Astrocyte of the cerebellum (primary cell): ENCODE results near the gene GSE1.

Experiments
- DNase-seq: peaks from one replicate; pipeline ENCODE4 v3.0.0-alpha.2; 2011; ENCODE audit warnings: low read depth
- H3K4me3 ChIP-seq: 2 replicates; pipeline ENCODE4 v1.5.1; 2011; ENCODE audit warnings: mild to moderate bottlenecking, low read depth, low read length, moderate library complexity
- in situ Hi-C: cut with HindIII; loops from 2 replicates; pipeline ENCODE4 v1.10.0; 2017; ENCODE audit warnings: low sequenced_read_pairs
- TF ChIP-seq, protein P1 (sequence below): IDR thresholded peaks from 2 replicates; pipeline ENCODE4 v1.5.1; 2012; ENCODE audit warnings: low read length, low read depth, moderate library complexity, mild to moderate bottlenecking; ENCODE audit errors: missing control alignments

GSE1 gene

DNA sequence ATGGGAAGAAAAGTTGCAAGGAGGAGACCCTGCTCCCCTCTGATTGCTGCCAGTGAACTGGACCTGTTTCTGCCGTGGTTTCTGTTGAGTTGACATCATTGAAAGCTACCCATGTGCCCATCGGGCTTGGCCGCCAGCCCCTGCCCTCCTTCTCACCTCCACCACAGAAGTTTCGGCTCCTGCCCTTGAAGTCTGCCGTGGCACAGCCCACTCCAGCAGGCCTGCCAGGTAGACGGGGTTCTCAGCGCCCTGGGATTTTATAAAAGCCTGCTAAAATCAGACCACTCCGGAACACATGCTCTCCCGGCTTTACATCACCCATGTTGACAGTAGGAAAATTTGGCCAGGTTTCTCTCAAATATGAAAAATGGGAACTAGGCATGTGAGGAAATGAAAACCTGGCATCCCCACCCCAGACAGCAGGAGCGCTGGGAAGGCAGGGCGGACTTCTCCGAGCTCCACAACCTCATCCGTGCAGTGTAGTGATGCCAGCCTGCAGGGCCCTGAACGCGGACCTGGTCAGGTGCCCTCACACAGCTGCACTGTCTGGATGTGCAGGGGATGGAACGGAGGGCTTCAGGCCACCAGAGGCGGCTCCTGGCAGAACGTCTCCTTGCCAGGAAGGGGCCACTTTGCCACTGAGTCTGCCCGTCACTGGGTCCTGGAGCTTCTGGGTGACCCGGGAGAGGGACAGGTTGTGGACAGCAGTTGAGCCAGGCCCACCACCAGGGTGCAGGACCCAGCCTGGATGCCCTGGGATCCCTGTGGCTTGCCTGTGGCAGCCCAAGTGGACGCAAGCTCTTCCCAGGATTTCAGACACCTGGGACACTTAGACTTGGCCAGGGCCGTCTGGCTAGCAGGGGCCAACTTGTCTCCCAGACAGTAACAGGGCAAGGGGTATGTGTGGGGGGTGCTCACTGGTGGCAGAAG lies 6.9 kb upstream of the GSE1 start:
- in situ Hi-C loops: no loop called here
- TF ChIP-seq, protein P1, sequence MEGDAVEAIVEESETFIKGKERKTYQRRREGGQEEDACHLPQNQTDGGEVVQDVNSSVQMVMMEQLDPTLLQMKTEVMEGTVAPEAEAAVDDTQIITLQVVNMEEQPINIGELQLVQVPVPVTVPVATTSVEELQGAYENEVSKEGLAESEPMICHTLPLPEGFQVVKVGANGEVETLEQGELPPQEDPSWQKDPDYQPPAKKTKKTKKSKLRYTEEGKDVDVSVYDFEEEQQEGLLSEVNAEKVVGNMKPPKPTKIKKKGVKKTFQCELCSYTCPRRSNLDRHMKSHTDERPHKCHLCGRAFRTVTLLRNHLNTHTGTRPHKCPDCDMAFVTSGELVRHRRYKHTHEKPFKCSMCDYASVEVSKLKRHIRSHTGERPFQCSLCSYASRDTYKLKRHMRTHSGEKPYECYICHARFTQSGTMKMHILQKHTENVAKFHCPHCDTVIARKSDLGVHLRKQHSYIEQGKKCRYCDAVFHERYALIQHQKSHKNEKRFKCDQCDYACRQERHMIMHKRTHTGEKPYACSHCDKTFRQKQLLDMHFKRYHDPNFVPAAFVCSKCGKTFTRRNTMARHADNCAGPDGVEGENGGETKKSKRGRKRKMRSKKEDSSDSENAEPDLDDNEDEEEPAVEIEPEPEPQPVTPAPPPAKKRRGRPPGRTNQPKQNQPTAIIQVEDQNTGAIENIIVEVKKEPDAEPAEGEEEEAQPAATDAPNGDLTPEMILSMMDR: no peak
- no peak for DNase-seq
- H3K4me3 ChIP-seq: no peak overlapping the region

DNA sequence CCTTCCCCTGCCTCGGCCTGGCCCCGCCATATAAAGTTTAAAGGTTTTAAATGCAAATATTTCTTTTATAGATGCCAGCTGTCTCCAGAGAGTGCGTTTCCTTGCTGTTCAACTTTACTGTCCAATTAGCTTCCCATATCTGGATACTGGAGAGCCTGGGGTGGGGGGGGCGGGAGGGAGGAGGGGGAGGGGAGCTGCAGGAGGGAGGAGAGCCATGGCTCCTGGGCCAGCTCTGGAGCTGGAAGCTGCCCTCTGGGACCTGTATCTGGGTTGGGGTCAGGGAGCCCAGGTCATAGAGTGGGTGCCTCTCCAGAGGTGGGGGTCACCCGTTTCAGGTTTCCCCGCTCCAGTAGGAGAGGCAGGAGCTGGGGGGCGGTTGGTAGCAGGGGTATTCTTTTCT lies 6.2 kb upstream of the GSE1 start:
- DNase-seq: no peak
- H3K4me3 ChIP-seq: no peak overlapping the region
- TF ChIP-seq, protein P1: no peak
- in situ Hi-C loops: no loop called here

DNA sequence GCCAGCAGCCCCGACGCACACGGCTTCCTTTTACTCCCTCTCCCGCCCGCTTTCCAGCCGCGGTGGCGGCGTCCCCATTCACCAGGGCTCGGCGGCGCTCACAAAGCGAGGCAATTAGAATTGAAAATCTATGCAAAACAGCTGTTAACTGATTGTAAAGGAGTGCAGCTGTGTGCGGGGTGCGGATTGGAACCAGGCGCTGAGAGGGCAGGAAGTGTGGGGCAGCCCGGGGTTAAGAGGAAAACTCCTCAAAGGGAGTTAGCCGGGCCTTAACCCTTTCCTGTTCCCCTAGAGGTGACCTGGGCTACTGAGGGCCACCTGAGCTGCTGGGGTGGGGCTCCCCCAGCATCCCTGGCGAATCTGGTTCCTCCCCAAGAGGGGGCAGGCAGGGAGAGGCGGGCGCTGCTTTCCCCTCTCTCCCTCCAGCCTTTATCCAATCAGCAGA lies 5.8 kb upstream of the GSE1 start:
- no peak overlapping the region for H3K4me3 ChIP-seq
- no peak for DNase-seq
- in situ Hi-C loops: no loop called here
- TF ChIP-seq, protein P1: peak; percentile 13

DNA sequence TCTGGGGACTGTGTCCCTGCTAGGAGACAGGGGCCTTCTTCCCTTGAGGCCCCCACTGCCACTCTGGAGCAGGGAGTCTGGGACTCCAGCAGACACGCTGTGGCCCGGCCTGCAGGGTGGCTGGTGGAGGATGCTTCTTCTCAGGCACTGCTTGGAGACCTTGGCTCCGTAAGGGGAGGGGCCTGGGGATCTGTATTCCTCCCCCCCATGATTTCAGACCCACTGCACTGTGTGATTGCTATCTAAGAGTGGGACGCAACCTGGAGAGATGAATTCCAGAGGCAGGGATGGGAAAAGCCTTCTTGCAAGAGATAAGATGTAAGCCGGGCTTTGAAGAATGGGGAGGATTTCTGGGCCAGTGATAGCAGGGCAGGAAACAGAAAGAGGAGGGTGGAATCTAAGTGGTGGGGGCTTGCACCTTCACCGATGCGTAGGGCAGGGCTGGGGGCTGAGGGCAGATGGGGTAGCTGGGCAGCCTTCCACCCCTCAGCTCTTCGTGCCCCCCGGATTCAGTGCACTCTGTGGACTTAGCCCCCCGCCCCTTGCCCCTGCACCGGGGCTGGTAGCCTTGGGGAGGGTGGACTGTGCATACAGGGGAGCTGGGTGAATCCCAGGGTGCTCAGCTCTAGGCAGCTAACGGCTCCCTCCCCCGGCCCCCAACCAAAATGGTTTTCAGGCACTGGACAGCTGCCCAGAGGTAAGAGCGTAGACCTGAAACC lies 5.2 kb upstream of the GSE1 start:
- no peak overlapping the region for H3K4me3 ChIP-seq
- DNase-seq: no peak
- in situ Hi-C loops: no loop called here
- TF ChIP-seq, protein P1: no peak

DNA sequence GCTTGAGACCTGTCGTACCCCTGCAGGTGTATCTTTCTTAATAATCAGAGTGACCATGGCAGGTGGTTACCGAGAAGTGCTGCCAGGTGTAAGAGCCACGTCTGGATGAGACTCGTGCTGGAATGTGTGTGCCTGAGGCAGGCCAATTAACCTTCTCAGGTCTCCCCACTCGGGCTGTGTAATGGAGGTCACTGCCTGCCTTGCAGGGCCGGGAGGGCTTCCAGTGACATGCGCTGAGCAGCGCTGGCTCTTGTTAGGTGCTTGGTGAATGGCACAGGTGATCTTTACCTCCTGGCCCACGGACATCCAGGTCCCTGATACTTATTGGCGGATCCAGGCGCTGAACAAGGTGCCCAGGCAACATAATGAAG lies 4.6 kb upstream of the GSE1 start:
- in situ Hi-C loops: no loop called here
- DNase-seq: no peak
- TF ChIP-seq, protein P1: no peak
- no peak overlapping the region for H3K4me3 ChIP-seq

DNA sequence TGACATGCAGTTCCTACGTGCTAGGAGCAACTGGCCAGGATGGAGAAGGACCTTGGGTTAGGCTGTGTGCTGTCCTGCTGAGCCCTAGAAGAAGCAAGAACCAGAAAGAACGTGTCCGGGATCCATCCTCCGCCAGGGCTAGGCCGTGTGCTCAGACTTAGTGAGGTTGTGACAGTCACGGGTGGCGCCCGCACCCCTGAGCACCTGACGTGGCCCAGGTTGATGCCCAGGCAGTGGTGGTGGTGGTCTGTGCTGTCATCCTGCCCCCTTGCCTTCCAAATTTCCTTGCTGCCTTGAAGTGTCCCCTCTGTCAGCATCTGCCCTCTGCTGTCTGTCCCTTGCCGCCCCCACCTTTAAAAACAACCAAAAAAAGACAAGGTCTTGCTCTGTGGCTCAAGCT lies 4.2 kb upstream of the GSE1 start:
- H3K4me3 ChIP-seq: no peak overlapping the region
- no peak for DNase-seq
- TF ChIP-seq, protein P1: no peak
- in situ Hi-C loops: no loop called here
